ENCODE measurements around the gene CCDC121.

DNA sequence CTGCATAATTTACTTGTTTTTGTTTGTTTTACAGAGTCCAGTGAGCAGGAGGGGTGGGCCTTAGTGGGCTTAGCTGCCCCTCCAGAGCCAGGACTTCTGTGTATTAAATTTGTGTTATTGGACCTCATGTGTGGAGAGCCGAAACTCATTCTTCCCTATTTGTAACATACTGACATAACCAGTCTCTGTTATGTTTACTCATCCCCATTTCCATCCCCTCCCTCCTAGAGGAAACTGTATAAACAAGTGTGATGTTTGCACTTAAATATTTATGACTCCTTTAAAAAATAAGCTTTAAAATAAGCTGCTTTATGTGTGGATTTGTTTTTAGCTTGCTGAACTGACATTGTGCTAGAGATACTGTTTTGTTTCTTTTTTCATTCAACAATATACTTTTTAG lies 32.2 kb downstream of the CCDC121 start:
- TF ChIP-seq, protein P1, sequence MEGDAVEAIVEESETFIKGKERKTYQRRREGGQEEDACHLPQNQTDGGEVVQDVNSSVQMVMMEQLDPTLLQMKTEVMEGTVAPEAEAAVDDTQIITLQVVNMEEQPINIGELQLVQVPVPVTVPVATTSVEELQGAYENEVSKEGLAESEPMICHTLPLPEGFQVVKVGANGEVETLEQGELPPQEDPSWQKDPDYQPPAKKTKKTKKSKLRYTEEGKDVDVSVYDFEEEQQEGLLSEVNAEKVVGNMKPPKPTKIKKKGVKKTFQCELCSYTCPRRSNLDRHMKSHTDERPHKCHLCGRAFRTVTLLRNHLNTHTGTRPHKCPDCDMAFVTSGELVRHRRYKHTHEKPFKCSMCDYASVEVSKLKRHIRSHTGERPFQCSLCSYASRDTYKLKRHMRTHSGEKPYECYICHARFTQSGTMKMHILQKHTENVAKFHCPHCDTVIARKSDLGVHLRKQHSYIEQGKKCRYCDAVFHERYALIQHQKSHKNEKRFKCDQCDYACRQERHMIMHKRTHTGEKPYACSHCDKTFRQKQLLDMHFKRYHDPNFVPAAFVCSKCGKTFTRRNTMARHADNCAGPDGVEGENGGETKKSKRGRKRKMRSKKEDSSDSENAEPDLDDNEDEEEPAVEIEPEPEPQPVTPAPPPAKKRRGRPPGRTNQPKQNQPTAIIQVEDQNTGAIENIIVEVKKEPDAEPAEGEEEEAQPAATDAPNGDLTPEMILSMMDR (IDR thresholded peaks at IDR 0.05): no peak
- TF ChIP-seq POLR2A (IDR thresholded peaks at IDR 0.05): no peak

All from lower leg skin (tissue), 3 donors.